Measurements from ENCODE around the gene PDZD4.

The PDZD4 gene

DNA sequence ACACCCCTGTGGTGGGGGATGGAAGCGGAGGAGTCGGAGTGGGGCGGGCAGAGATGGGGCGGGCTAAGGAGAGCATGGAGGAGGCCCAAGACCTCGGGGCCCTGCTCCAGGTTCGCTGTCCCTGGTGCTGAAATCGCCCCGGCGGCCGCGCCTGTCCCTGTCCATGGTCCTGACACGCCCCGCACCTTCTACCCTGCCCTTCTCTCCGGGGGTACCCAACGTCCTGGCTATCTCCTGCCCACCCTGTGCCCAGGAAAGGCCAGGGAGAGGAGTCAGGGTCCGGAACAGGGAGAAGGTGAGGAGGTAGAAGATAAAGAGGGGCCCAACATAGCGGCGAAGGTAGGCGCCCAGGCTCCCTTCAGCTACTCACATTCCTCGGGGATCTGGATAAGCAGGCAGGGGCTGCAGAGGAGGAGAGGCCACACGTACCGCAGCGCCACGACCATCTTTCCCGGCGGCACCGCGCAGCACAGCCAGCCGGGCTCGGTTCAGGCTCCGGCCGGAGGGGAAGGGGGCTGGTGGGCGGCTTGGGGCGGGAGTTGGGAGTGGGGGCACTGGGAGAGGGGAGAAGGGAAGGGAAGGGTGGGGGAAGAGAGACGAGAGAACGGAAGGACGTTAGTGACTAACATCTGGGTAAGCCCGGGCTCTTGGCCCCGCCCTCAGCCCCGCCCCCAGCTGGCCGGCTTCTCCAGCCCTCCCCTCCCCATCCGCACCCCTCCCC is 45.2 kb upstream of the PDZD4 start:
- DNase-seq (ENCODE audit: low read depth): peak; percentile 32
- no peak overlapping the region for H3K4me3 ChIP-seq (ENCODE audit: low read depth, low read length)
- TF ChIP-seq, protein P1, sequence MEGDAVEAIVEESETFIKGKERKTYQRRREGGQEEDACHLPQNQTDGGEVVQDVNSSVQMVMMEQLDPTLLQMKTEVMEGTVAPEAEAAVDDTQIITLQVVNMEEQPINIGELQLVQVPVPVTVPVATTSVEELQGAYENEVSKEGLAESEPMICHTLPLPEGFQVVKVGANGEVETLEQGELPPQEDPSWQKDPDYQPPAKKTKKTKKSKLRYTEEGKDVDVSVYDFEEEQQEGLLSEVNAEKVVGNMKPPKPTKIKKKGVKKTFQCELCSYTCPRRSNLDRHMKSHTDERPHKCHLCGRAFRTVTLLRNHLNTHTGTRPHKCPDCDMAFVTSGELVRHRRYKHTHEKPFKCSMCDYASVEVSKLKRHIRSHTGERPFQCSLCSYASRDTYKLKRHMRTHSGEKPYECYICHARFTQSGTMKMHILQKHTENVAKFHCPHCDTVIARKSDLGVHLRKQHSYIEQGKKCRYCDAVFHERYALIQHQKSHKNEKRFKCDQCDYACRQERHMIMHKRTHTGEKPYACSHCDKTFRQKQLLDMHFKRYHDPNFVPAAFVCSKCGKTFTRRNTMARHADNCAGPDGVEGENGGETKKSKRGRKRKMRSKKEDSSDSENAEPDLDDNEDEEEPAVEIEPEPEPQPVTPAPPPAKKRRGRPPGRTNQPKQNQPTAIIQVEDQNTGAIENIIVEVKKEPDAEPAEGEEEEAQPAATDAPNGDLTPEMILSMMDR (IDR thresholded peaks at IDR 0.05; ENCODE audit: insufficient read depth, low read depth, low read length, missing control alignments): no peak

DNA sequence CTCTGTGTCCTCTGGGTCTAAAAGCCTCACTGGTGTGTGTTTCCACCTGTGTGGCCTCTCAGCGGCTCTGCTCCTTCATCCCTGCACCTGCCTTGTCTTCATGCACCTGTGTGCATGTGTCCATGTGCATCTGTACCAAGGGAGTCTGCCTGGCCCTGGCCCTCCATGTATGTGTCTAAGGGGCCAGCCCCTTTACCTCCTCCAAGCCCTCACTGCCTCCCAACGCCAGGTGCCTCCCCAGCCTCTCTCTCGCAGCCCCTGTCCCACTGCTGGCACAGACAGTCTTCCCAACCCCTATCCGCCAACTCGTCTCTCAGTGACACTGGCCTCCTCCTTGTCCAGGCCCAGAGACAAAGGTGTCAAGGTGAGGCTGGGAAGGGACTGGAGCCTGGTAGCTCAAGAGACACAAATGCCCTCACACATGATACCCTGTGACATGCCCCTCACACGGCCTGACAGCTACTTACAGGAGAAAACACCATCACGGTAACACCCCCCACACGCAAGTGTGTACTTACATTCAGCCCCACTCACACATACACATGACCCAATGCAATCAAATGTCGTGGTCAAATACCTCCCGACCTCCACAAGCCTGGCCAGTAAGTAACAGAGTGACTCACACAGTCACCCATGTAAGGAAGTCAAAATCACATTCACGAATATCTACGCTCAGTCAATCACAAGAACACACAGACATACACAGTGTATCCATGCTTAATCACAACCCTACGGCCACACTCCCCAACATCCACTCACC is 44.2 kb upstream of the PDZD4 start:
- no peak for DNase-seq (ENCODE audit: low read depth)
- TF ChIP-seq, protein P1 (IDR thresholded peaks at IDR 0.05; ENCODE audit: insufficient read depth, low read depth, low read length, missing control alignments): no peak
- H3K4me3 ChIP-seq (ENCODE audit: low read depth, low read length): no peak overlapping the region

DNA sequence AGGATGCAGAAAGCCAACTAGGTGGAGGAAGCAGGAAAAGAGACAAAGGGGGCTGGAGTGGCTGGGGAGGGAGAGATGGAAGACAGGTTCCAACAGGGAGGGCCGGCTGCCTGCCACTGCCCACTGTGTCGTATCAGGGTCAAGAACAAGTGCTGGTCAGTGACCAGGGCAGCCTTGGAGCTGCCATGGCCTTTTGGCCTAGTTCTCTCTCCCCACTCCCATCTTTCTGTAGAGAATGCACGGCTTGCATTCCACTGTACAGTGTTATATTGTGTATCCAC is 43.7 kb upstream of the PDZD4 start:
- DNase-seq (ENCODE audit: low read depth): no peak
- H3K4me3 ChIP-seq (ENCODE audit: low read depth, low read length): no peak overlapping the region
- TF ChIP-seq, protein P1 (IDR thresholded peaks at IDR 0.05; ENCODE audit: insufficient read depth, low read depth, low read length, missing control alignments): no peak

DNA sequence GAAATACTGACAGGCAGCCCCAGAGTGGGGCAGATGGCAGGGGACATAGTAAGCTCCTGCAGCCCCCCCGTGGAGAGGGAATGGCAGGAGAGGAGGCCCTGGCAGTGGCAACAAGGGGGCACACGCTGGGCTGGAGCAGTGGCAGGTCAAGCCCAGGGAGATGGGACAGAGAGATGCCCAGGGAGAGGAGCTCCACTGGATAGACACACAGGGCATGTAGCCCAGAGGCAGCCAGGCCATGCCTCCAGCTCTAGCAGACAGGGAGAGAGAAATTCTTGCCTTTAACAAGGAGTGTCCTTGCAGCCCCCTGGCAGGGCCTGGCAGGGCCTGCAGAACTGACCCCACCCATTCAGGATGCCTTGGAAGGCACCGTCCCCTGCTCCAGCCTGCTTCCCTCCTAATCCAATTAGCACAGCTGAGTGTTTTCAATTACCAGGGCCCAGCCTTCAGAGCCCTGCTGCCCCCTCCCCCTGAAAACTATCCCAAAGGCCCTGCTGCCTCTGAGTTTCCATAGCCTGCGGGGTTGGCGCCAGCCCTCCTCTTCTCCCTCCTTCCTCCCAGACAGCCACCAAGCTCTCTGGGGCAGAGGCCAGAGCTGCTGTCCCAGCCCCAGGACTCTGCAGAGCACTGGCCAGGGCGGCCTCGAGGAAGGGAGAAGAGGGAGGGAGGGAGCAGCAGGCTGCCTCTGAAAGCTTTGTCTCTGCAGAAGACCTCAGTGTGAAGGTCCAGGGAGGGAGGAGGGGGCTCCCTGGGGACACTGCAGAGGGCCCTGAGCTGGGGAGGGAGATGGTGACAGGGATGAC is 43.1 kb upstream of the PDZD4 start:
- H3K4me3 ChIP-seq (ENCODE audit: low read depth, low read length): no peak overlapping the region
- DNase-seq (ENCODE audit: low read depth): no peak

DNA sequence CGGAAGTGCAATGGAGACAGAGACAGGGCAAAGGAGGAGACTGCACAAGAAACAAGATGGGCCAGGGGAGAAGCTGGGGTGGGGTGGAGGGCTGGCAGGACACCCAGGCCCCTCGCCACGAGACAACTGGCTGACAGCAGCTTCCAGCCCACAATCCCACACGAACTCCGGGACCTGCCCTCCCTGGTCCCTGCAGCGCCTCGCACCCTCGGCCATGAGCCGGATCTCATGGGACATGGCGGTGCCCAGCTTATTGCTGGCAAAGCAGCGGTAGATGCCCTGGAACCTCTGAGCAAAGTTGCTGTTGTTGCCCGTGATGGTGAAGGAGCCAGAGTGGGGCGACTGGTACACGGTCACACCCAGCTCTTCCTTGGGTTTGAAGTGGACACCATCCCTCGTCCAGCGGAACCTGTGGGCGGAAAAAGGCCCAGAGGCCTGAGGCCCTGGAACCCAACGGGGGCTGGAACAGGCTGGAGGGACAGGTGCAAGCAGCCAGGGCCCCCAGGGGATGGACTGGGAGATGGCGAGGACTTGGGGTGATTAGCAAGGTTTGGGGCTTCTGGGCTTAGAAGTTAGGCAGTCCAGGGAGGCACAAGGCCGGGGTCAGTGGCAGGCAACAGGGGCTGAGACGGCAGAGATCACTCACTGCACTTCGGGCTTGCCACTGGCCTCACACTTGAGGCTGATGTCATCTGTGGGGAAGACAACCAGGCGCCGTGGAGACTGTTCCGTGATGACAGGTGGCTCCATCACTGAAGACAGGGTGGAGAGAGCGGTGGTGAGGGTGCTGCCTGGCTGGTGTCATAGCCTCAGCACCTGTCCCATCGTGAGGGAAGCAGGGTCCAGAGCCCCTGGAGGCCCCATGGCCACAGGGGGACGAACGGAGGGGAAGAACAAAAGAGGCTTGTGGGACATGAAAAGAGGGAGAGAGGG is 41.9 kb upstream of the PDZD4 start:
- DNase-seq (ENCODE audit: low read depth): no peak
- no peak overlapping the region for H3K4me3 ChIP-seq (ENCODE audit: low read depth, low read length)
- TF ChIP-seq, protein P1 (IDR thresholded peaks at IDR 0.05; ENCODE audit: insufficient read depth, low read depth, low read length, missing control alignments): no peak

More for the DNA sequence above, 43.1 kb upstream of the PDZD4 start:
- TF ChIP-seq, protein P1 (IDR thresholded peaks at IDR 0.05; ENCODE audit: insufficient read depth, low read depth, low read length, missing control alignments): no peak

DNA sequence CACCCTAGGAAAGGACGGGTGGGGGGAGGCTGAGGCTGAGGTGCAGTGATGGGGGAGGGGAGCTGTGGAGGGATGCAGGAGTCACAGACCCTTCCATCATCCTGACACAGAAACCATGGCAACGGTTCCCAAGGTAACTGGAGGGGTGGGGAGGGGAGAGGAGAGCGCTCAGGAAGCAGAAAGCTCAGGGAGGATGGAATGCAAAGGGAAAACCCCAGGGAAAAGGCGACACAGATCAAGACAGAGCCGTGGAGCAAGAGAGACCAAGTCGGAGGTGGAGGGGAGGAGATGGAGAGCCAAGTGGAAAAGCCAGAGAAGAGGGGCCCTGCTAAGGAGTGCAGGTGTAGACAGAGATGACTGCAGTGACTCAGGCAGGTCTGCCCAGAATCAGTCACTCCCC is 41.1 kb upstream of the PDZD4 start:
- TF ChIP-seq, protein P1 (IDR thresholded peaks at IDR 0.05; ENCODE audit: insufficient read depth, low read depth, low read length, missing control alignments): no peak
- no peak overlapping the region for H3K4me3 ChIP-seq (ENCODE audit: low read depth, low read length)
- no peak for DNase-seq (ENCODE audit: low read depth)
